Measurements from ENCODE around the gene GALNT15.
A peak's percentile ranks its signal among the peaks of the same experiment; 100 is the strongest.

The GALNT15 gene

GRCh38 chr3:16255726-16256125 is 81.2 kb downstream of the GALNT15 start:
- DNase-seq (ENCODE audit: low read depth in 2 of 2), result no peak
- TF ChIP-seq CTCF (IDR thresholded peaks at IDR 0.05; ENCODE audit: low read depth, low read length), result no peak
- no peak overlapping the region for H3K4me3 ChIP-seq (replicated peaks in 1 of 2; ENCODE audit: low read depth in 2 of 2, low read length in 2 of 2)

- no peak overlapping the region for H3K4me3 ChIP-seq (replicated peaks in 1 of 2; ENCODE audit: low read depth in 2 of 2, low read length in 2 of 2)
- DNase-seq (ENCODE audit: low read depth in 2 of 2), result no peak
- TF ChIP-seq CTCF (IDR thresholded peaks at IDR 0.05; ENCODE audit: low read depth, low read length), result no peak
These were observed 82.8 kb downstream of the GALNT15 start for GRCh38 chr3:16257309-16257708.

- no peak overlapping the region for H3K4me3 ChIP-seq (replicated peaks in 1 of 2; ENCODE audit: low read depth in 2 of 2, low read length in 2 of 2)
- no peak for TF ChIP-seq CTCF (IDR thresholded peaks at IDR 0.05; ENCODE audit: low read depth, low read length)
- DNase-seq (ENCODE audit: low read depth in 2 of 2), result no peak
These were observed 83.7 kb downstream of the GALNT15 start for GRCh38 chr3:16258177-16258576.

DNA sequence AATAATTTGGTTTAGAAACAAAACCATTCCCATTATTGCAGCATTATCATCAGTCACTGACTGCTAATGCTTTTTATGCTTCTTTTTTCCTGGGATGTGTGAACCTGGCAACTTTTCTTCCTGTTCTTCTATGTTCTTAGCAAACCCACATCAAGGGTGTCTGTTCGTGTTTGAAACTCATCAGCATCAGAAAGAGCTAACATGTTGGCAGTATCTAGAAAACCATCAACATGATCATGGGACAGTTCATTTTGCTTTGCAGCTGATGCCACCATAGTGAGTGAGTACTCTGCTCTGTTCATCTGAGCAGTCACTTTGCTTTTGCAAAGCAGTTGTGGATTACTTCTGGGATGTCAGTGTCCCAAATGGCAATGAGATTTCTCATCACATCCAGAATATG is 84.4 kb downstream of the GALNT15 start:
- TF ChIP-seq CTCF (IDR thresholded peaks at IDR 0.05; ENCODE audit: low read depth, low read length), result no peak
- DNase-seq (ENCODE audit: low read depth in 2 of 2), result no peak
- no peak overlapping the region for H3K4me3 ChIP-seq (replicated peaks in 1 of 2; ENCODE audit: low read depth in 2 of 2, low read length in 2 of 2)

GRCh38 chr3:16260046-16260445 is 85.6 kb downstream of the GALNT15 start:
- H3K4me3 ChIP-seq (replicated peaks in 1 of 2; ENCODE audit: low read depth in 2 of 2, low read length in 2 of 2), result no peak overlapping the region
- DNase-seq (ENCODE audit: low read depth in 2 of 2), result no peak
- no peak for TF ChIP-seq CTCF (IDR thresholded peaks at IDR 0.05; ENCODE audit: low read depth, low read length)

DNA sequence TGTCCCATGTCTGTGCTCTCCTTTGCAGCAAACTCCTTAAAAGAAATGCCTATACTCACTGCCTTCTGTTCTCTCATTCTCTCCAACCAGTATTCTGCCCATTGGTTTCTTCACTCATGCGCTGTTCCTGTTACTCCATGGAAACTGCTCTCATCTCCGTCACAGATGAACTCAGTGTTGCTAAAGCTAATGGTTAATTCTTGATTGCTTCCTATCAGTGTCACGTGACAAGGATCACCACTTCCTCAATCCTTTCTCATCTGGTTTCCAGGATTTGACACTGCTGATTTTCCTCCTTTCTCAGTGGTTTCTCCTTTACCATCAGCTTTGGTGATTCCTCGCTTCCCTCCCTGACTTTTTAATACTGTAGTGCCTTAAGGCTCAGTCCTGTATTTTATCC is 87.7 kb downstream of the GALNT15 start:
- TF ChIP-seq CTCF (IDR thresholded peaks at IDR 0.05; ENCODE audit: low read depth, low read length), result no peak
- H3K4me3 ChIP-seq (replicated peaks in 1 of 2; ENCODE audit: low read depth in 2 of 2, low read length in 2 of 2), result no peak overlapping the region
- no peak for DNase-seq (ENCODE audit: low read depth in 2 of 2)

- peak overlapping the region; percentile 85 to 89 for H3K4me3 ChIP-seq (replicated peaks in 1 of 2; ENCODE audit: low read depth in 2 of 2, low read length in 2 of 2)
- TF ChIP-seq CTCF (IDR thresholded peaks at IDR 0.05; ENCODE audit: low read depth, low read length), result no peak
- peak in 1 of 2 donors; percentile 15 for DNase-seq (ENCODE audit: low read depth in 2 of 2)
These were observed 89.8 kb downstream of the GALNT15 start for GRCh38 chr3:16264174-16264707.

Measured in cardiac fibroblast (primary cell).